ENCODE results near the gene EEF2K. TPM values are rescaled to one million over a fixed set of nuclear protein-coding genes. Genes with fewer than 3 reads are reported as not detected.

EEF2K gene
- total and polyA plus RNA-seq, 2 donors, result 5.8 to 8.6 TPM

DNA sequence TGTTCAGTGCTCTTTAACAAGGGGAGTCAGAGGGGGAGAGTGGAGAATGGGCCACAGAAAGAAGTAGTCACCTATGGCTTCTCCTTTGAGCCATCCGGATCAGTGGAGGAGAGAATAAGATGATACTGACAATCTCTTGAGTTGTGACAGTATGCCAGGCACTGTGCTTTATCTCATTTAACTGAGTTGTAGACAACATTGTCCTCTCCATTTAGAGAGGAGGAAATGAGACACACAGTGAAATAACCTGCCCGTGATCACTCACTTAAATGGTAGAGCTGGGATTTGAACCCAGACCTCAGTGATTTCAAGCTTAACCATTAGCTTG is 17.8 kb upstream of the EEF2K start:
- 93% methylated on average over 2 of the region's 2 CpGs for WGBS
- H3K27ac ChIP-seq (ENCODE audit: low read depth in 1 of 2, low read length in 1 of 2), result peak overlapping the region in 1 of 2 donors; percentile 13

DNA sequence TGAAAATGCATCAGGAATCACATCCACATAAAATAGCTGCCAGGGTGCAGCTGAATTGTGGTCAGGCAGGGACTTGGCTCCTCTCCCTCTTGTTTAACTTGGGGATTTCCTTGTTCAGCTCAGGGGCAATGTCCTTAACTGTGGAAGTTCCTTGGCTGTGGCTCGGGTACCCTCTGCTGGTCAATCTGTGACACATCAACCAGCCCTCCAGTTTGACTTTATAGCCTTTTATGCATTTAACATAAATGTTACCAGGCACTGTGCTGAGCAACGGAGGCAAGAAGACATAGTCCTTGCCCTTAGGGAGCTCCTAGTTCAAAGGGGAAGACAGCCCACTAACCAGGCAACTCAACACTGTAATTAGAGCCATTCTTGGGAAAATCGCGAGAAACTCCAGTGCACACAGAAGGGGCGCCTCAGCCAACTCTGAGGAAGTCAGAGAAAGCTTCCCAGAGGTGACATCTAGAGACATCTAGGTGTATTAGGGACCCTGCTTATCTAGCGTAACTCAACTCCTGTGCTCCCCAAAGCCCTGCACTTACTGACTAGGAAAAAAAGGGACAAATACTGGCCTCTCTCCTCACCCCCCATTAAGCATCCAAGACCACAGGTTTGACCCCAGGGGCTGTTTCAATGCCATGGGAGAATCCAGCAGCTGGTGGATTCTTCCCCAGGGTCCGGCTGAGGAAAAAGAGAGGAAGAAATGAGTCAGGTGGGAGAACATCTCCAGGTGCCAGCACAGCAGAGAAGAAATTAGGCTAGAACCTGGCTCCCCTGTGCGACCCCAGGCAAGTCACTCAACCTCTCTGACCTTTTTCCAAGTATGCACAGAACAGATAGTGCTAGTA is 17.3 kb upstream of the EEF2K start:
- 28% methylated on average over 8 of the region's 8 CpGs for WGBS
- Histone ChIP-seq H3K27me3 (ENCODE audit: control insufficient read depth in 2 of 2, insufficient read depth in 1 of 2, low read length in 1 of 2) (no peaks in the 10 kb centered on the region), H3K4me3 (ENCODE audit: low read length in 2 of 2) (no peak overlapping the region), H3K9me3 (ENCODE audit: control insufficient read depth in 2 of 2, insufficient read depth in 1 of 2, low read length in 1 of 2) (peaks cover 0 to 4% of the 10 kb centered on the region in 2 donors), H3K4me1 (ENCODE audit: control insufficient read depth in 2 of 2, insufficient read depth in 2 of 2, low read length in 2 of 2) (peaks cover 18 to 41% of the 10 kb centered on the region in 2 donors), H3K27ac (ENCODE audit: low read depth in 1 of 2, low read length in 1 of 2) (peak overlapping the region; percentile 95 to 97), H3K36me3 (ENCODE audit: control insufficient read depth in 2 of 2, insufficient read depth in 2 of 2, low read length in 1 of 2) (no peaks in the 10 kb centered on the region)
- DNase-seq (ENCODE audit: low read depth in 6 of 9, low spot score in 9 of 9), result peak in 6 of 9 donors; percentile 52 to 82 (median 64)

More for the DNA sequence above, 17.8 kb upstream of the EEF2K start:
- Histone ChIP-seq H3K36me3 (ENCODE audit: control insufficient read depth in 2 of 2, insufficient read depth in 2 of 2, low read length in 1 of 2) (no peaks in the 10 kb centered on the region), H3K27me3 (ENCODE audit: control insufficient read depth in 2 of 2, insufficient read depth in 1 of 2, low read length in 1 of 2) (no peaks in the 10 kb centered on the region), H3K9me3 (ENCODE audit: control insufficient read depth in 2 of 2, insufficient read depth in 1 of 2, low read length in 1 of 2) (peaks cover 0 to 4% of the 10 kb centered on the region in 2 donors), H3K4me1 (ENCODE audit: control insufficient read depth in 2 of 2, insufficient read depth in 2 of 2, low read length in 2 of 2) (peaks cover 18 to 41% of the 10 kb centered on the region in 2 donors), H3K4me3 (ENCODE audit: low read length in 2 of 2) (no peak overlapping the region)
- DNase-seq (ENCODE audit: low read depth in 6 of 9, low spot score in 9 of 9), result no peak

DNA sequence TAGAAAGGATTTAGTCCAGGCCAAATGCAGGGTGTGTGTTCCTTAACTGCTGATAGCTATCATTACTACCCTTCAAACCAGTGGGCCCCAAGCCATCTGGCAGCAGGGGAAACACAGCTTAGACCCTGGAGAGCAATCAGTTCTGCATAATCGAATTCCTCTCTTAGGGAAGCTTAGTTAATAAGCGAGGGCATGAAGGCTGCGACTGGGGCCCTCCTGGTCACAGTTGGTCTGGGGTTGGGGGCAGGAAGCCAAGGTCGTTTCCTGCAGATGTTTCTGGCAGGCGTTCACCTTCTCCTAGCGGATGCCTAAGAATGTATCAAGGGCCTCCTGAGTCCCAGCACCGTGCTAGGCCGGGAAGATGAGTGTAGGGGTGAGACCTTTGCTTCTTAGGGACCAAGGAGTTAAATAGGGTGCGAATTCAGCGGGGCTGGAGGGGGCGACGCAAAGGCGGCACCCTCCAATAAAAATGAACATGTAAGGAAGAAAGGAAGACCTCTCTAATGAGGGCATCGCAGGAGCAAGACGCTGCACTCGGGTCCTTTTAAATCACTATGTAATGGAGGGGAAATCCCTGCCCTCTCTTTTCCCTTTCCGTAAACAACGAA is 16.5 kb upstream of the EEF2K start:
- no peaks in the 10 kb centered on the region for H3K27me3 ChIP-seq (ENCODE audit: control insufficient read depth in 2 of 2, insufficient read depth in 1 of 2, low read length in 1 of 2)
- peak overlapping the region; percentile 67 to 70 for H3K4me3 ChIP-seq (ENCODE audit: low read length in 2 of 2)
- under 1% methylated on average over 18 of the region's 18 CpGs for WGBS
- peaks cover 0 to 4% of the 10 kb centered on the region in 2 donors for H3K9me3 ChIP-seq (ENCODE audit: control insufficient read depth in 2 of 2, insufficient read depth in 1 of 2, low read length in 1 of 2)
- no peaks in the 10 kb centered on the region for H3K36me3 ChIP-seq (ENCODE audit: control insufficient read depth in 2 of 2, insufficient read depth in 2 of 2, low read length in 1 of 2)
- H3K27ac ChIP-seq (ENCODE audit: low read depth in 1 of 2, low read length in 1 of 2), result peak overlapping the region; percentile 95 to 97
- DNase-seq (ENCODE audit: low read depth in 6 of 9, low spot score in 9 of 9), result peak in 3 of 9 donors; percentile 28 to 64 (median 30)
- H3K4me1 ChIP-seq (ENCODE audit: control insufficient read depth in 2 of 2, insufficient read depth in 2 of 2, low read length in 2 of 2), result peaks cover 18 to 42% of the 10 kb centered on the region in 2 donors

DNA sequence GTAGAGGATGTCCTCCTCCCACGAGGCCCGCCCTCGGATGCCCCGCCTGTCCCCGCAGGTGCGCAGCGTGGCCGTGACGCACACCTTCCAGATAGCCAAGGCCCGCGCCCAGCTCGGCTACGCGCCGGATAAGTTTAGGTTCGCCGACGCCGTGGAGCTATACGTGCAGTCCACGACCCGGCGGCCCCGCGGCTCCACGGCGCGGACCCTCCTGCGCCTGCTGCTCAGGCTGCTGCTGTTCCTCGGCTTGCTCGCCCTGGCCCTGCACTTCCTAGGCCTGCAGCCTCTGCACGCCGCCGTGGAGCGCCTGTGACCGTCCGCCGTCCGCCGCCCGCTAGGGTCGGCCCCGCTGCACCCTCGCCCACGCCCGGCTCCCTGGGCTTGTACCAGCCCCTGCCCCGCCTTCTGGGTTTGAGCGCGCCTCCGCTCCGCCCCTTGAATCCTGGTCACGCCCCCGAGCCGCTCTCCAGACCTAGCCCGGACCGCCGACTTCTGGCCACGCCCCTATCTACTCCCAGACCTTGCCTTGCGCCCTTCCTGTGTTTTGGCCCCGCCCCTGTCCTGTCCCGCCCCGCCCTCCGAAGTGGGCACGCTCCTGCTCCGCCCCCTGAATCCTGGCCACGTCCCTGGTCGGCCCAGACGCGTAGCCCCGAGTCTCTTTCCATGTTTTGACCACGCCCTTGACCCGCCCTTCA is 15.8 kb upstream of the EEF2K start:
- DNase-seq (ENCODE audit: low read depth in 6 of 9, low spot score in 9 of 9), result peak in 5 of 9 donors; percentile 62 to 95 (median 70)
- Histone ChIP-seq H3K9me3 (ENCODE audit: control insufficient read depth in 2 of 2, insufficient read depth in 1 of 2, low read length in 1 of 2) (peaks cover 0 to 4% of the 10 kb centered on the region in 2 donors), H3K4me1 (ENCODE audit: control insufficient read depth in 2 of 2, insufficient read depth in 2 of 2, low read length in 2 of 2) (peaks cover 22 to 49% of the 10 kb centered on the region in 2 donors), H3K27ac (ENCODE audit: low read depth in 1 of 2, low read length in 1 of 2) (peak overlapping the region; percentile 95 to 97), H3K27me3 (ENCODE audit: control insufficient read depth in 2 of 2, insufficient read depth in 1 of 2, low read length in 1 of 2) (no peaks in the 10 kb centered on the region), H3K4me3 (ENCODE audit: low read length in 2 of 2) (peak overlapping the region; percentile 67 to 70), H3K36me3 (ENCODE audit: control insufficient read depth in 2 of 2, insufficient read depth in 2 of 2, low read length in 1 of 2) (no peaks in the 10 kb centered on the region)
- WGBS, result under 1% methylated on average over 72 of the region's 72 CpGs

DNA sequence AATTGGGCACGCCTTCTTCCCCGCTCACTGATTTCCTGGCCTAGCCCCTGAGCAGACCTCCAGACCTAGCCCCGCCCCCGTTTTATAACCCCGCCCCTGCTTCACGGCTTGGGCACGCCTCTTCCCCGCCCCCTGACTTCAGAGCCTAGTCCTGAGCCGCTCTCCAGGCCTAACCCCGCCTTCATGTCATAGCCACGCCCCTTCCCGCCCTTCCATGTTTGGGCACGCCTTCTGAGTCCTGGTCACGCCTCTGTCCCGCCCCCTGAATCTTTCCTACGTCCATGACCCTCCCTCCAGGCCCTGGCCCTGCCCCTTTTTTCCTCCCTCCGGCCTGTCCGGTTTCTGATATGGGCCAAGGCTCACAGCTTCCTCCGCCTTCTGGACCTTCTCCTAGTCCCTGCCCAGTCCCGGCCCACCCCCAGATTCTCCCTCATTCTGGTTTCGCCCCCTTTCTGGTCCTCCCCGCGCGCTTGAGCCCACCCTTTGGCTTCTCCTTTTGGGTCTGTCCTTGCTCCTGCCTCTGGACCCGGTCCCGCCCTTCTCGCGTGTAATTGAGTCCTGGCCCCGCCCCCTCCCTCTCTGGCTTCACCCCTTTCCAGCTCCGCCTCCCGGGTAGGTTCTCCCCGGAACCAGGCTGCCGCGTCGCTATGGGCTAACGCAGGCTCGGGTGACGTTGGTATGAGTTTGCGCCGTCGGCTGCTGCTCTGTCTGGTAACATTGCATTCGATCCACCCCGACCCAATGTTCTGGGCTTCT is 15.1 kb upstream of the EEF2K start:
- H3K9me3 ChIP-seq (ENCODE audit: control insufficient read depth in 2 of 2, insufficient read depth in 1 of 2, low read length in 1 of 2), result peaks cover 0 to 4% of the 10 kb centered on the region in 2 donors
- H3K27me3 ChIP-seq (ENCODE audit: control insufficient read depth in 2 of 2, insufficient read depth in 1 of 2, low read length in 1 of 2), result no peaks in the 10 kb centered on the region
- peak overlapping the region; percentile 67 to 70 for H3K4me3 ChIP-seq (ENCODE audit: low read length in 2 of 2)
- DNase-seq (ENCODE audit: low read depth in 6 of 9, low spot score in 9 of 9), result peak; percentile 86 to 99 (median 96)
- no peaks in the 10 kb centered on the region for H3K36me3 ChIP-seq (ENCODE audit: control insufficient read depth in 2 of 2, insufficient read depth in 2 of 2, low read length in 1 of 2)
- WGBS, result under 1% methylated on average over 43 of the region's 43 CpGs
- peaks cover 24 to 53% of the 10 kb centered on the region in 2 donors for H3K4me1 ChIP-seq (ENCODE audit: control insufficient read depth in 2 of 2, insufficient read depth in 2 of 2, low read length in 2 of 2)
- peak overlapping the region; percentile 95 to 97 for H3K27ac ChIP-seq (ENCODE audit: low read depth in 1 of 2, low read length in 1 of 2)

DNA sequence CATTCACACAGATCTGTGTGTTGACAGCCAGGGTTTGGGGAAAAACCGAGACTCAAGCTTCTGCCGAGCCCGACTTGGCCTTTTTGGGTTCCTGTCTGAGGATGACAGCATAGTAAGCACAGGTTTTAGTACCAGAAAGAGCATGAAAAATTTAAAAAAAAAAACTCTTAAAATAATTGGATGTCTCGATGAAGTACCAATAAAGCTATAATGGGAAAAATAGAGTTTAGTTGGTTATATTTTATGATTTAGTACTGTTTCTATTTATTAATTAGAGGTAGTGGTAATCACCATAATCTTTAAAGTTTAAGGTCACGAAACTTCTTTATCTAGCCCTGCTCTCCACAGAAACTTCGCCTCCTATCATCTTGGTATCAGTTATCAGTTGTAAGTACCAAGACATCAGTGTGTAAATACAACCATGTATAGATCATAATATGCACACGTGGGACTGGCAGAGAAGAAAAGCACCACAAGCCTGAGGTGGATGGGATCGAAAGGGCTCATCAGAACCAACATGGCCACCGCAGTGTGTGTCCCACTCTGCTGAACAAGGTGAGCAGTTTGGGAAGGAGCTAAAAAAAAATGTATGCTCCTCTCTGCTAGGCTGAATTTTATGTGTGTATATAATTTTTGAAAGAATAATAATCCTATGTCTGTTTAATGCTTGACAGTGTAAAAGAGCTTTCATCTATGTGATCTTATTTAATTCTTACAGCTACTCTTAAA is 14.4 kb upstream of the EEF2K start:
- peaks cover 0 to 4% of the 10 kb centered on the region in 2 donors for H3K9me3 ChIP-seq (ENCODE audit: control insufficient read depth in 2 of 2, insufficient read depth in 1 of 2, low read length in 1 of 2)
- no peaks in the 10 kb centered on the region for H3K27me3 ChIP-seq (ENCODE audit: control insufficient read depth in 2 of 2, insufficient read depth in 1 of 2, low read length in 1 of 2)
- peak overlapping the region; percentile 95 to 97 for H3K27ac ChIP-seq (ENCODE audit: low read depth in 1 of 2, low read length in 1 of 2)
- H3K4me1 ChIP-seq (ENCODE audit: control insufficient read depth in 2 of 2, insufficient read depth in 2 of 2, low read length in 2 of 2), result peaks cover 24 to 57% of the 10 kb centered on the region in 2 donors
- no peaks in the 10 kb centered on the region for H3K36me3 ChIP-seq (ENCODE audit: control insufficient read depth in 2 of 2, insufficient read depth in 2 of 2, low read length in 1 of 2)
- H3K4me3 ChIP-seq (ENCODE audit: low read length in 2 of 2), result peak overlapping the region; percentile 67 to 70
- 13% methylated on average over 9 of the region's 9 CpGs for WGBS
- peak in 1 of 9 donors; percentile 54 for DNase-seq (ENCODE audit: low read depth in 6 of 9, low spot score in 9 of 9)

DNA sequence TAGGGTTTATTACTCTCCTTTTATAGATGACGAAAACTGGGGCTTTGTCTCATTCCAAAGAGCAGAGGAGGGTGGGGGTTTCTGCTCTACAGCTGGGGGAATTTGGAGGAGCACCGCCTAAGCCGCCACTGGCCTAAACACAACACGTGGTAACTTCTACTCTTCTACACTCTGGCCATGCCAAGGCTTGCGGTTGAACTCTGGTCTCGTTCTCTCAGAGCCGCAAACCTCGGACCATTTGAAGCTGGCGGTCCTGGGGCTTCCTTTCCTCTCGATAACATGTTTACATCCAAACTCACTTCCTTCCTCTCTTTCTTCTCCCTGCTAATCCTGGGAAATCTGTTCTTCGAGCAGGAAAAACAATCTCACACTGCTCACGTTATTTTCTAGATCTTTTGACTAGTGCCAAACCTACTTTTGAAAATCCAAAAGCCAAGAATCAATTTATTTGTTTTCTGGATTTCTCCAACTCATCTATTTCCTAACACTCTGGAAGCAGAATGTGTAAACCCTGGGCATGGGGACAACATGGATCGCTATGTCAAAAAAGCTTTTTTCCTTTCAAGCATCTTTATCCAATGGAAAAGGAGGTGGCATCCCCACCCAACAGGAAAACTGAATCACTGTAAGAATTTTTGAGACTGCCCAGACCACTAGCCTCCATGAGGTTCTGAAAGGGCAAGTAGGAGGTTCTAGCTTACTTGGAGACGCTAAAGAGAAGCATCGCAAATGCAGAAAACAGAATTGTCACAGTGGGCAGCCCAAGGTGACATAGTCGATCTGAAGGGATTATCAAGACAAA is 13.6 kb upstream of the EEF2K start:
- H3K4me1 ChIP-seq (ENCODE audit: control insufficient read depth in 2 of 2, insufficient read depth in 2 of 2, low read length in 2 of 2), result peaks cover 24 to 57% of the 10 kb centered on the region in 2 donors
- no peaks in the 10 kb centered on the region for H3K36me3 ChIP-seq (ENCODE audit: control insufficient read depth in 2 of 2, insufficient read depth in 2 of 2, low read length in 1 of 2)
- no peaks in the 10 kb centered on the region for H3K27me3 ChIP-seq (ENCODE audit: control insufficient read depth in 2 of 2, insufficient read depth in 1 of 2, low read length in 1 of 2)
- DNase-seq (ENCODE audit: low read depth in 6 of 9, low spot score in 9 of 9), result peak in 6 of 9 donors; percentile 58 to 85 (median 61)
- WGBS, result 17% methylated on average over 16 of the region's 16 CpGs
- peak overlapping the region in 1 of 2 donors; percentile 67 for H3K4me3 ChIP-seq (ENCODE audit: low read length in 2 of 2)
- H3K27ac ChIP-seq (ENCODE audit: low read depth in 1 of 2, low read length in 1 of 2), result peak overlapping the region; percentile 69 to 95
- H3K9me3 ChIP-seq (ENCODE audit: control insufficient read depth in 2 of 2, insufficient read depth in 1 of 2, low read length in 1 of 2), result peaks cover 0 to 4% of the 10 kb centered on the region in 2 donors
